NCI-H226 (cell line): ENCODE data around the gene UAP1.

ENCODE experiments used
- DNase-seq: peaks from one replicate; pipeline ENCODE4 v3.0.0-alpha.2; 2015

UAP1 gene

GRCh38 chr1:162561616-162562469 is at the start of gene UAP1:
UAP1 (plus strand) TSS chr1:162561722; CDS start chr1:162566069, 4,347 bp downstream.
- DNase-seq: no peak

GRCh38 chr1:162527314-162527713 is 34.2 kb upstream of the UAP1 start:
- no peak for DNase-seq

DNA sequence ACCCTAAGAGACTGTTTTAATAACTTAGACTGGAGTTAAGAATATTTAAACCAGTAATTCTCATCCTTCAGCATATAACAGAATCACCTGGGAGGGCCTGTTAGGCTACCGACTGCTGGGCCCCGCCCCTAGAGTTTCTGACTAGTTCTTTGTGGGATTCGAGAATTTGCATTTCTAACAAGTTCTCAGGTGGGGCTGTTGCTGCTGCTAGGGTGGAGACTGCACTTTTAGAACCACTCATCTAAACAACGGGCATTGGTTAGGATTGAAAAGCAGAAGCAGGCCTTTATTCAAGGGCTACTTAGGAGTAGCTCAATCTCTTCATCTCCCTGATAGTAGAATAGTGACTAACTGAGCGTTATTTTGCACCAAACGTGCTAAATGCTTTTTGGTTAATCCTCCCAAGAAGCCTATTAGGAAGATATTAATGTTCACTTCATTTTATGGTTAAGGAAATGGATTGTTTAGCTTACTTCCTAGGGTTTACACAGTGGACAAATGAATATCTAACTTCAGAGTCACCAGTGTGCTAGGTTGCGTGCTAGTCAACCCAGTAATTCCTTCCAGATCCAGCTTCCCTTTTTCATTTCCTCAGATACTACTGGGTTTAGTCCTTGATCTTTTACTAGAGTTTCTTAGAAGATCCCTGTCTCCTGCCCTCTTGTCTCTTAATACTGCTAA is 31.1 kb upstream of the UAP1 start:
- DNase-seq: no peak

- DNase-seq: no peak
These were observed 30.6 kb upstream of the UAP1 start for GRCh38 chr1:162530988-162531319.

GRCh38 chr1:162535501-162535900 is 26.0 kb upstream of the UAP1 start:
- DNase-seq: no peak

DNA sequence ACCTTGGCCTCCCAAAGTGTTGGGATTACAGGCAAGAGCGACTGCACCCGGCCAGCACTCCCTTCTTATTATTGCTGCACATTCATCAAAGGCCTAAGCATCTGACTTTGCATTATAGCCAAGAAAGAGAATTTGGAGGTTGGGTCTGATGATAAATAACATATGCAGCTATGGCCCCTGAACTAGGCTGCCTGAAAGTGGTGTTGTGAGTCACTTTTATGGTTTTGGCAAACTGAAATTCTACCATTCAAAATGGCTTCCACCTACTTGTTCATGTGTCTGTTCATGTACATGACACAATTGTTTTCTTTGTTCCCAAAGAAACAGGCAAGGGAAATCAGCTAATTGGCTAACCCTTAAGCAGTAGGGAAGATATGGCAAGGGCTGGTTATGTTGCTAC is 25.0 kb upstream of the UAP1 start:
- DNase-seq: peak; percentile 24

GRCh38 chr1:162537216-162537615 is 24.3 kb upstream of the UAP1 start:
- DNase-seq: no peak

- peak; percentile 95 for DNase-seq
These were observed 22.6 kb upstream of the UAP1 start for GRCh38 chr1:162538815-162539431.

GRCh38 chr1:162541619-162542141 is 19.8 kb upstream of the UAP1 start:
- DNase-seq: peak; percentile 99

GRCh38 chr1:162543228-162543627 is 18.3 kb upstream of the UAP1 start:
- no peak for DNase-seq

GRCh38 chr1:162548170-162548569 is 13.4 kb upstream of the UAP1 start:
- peak; percentile 75 for DNase-seq

- no peak for DNase-seq
These were observed 12.5 kb upstream of the UAP1 start for GRCh38 chr1:162549001-162549400.

GRCh38 chr1:162550925-162551324 is 10.6 kb upstream of the UAP1 start:
- DNase-seq: no peak

- DNase-seq: no peak
These were observed 9.4 kb upstream of the UAP1 start for GRCh38 chr1:162551969-162552683.

DNA sequence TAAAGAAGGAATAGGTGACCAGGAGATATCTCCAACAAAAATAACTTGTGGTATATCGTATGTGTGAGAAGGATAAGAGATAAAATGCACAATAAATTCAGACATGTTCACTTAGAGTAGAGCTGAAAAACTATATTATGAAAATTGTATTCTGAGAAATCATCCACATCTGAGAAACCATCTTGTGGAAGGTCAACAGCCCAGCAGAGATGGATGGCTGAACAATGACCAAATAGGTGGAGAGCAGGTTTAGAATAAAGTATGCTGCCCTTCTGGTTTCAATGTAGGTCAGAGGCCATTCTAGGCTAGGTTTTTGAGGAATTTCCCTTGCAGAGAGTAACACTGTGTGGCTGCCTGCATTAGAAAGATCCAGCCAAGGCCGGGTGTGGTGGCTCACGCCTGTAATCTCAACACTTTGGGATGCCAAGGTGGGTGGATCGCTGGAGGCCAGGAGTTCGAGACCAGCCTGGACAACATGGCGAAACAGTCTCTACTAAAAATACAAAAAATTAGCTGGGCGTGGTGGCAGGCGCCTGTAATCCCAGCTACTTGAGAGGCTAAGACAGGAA is 8.8 kb upstream of the UAP1 start:
- no peak for DNase-seq

GRCh38 chr1:162554258-162554657 is 7.3 kb upstream of the UAP1 start:
- DNase-seq: no peak

DNA sequence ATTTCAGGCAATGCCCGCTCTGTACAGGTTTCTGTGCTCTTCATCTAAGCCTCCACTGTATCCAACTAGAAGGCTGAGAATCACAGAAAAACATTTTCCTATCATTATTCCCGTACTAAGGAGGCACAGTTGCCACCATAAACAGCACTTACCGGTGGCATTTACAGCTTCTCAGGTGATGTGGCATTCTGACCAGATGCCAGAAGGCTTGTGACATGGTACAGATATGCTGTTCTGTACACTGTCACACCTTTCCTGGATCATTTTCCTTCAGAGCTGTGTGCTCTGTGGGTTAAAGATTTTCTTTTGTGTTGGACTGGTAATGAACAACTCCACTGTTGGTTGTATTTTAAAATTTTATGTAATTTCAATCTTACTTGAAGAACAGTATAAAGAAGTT is 4.0 kb upstream of the UAP1 start:
- DNase-seq: no peak

DNA sequence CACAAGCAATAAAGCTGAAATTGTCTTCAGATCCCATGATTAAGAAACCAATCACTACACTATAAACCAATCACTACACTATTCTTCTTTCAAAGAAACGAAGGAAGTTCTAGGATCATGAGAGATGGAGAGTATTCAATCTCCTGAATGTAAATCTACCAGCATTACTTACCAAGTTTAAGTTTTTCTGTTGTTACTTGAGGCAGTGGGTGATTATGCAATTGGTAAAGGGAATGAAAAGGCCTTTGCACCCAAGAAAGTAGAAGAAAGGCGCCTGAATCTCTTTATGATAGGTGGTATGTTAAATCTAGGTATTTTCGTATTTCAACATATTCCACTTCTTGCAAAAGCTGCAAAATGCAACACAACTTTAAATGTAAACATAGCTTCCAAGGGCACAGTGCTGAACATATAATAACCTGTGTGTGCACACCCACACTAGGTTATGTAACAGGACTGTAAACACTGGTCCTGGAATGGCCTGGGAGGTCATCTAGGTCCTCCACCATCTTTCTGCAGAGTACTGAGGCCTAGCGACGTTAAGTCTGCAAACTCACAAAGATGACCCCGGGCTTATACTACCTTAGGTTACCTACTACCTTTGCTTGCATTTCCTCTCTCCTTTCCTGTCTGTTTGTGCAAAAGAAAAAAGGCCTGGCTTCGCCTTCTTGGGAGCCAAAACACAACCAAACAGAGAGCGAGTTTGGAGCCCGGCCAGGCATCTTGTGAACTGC is 1.1 kb upstream of the UAP1 start:
- no peak for DNase-seq

DNA sequence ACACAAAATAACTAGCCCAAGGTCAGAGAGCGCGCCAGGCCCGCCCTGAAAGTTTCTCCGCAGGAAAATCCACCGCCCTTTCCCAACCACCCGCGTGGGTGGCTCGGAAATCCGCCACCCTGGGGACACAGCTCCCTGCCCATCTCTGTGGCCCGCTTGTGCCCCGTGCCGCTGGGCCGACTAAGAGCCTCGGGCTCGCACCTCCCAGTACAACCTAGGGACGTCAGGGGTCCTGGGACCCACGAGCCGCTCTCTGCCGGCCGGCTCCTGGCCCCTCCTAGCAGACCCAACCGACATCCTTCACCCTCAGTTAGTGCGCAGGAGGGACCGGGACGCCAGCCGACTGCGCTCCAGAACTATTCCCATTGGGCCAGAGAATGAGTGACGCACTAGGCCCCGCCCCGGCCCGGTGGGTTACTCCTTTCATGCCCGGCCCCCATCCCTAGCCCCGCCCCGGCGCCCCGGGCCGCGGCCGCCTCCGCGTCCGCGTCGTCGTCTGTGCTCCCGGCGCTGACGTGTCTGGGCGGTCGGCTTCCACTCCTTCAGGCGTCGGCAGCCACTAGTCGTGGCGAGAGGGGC is 396 bp upstream of the UAP1 start:
- peak; percentile 96 for DNase-seq

DNA sequence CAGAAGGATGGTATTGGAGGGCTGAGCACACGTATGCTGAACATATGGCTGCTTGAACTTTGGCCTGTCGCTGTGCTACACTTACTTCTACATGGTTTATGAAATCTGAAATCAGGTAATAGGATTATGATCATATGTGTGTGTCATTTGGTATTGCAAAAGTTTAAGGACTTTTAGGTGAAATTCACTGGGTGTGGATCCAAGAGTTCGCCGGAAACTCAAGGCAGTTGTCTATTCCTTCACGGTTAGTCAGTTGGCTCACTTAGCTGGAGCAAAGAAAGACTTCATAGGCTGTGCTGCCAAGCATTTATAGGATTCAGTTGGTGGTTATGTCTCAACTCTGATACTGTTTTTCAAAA is 927 bp downstream of the UAP1 start:
- peak; percentile 21 for DNase-seq

- DNase-seq: no peak
These were observed 3.3 kb downstream of the UAP1 start for GRCh38 chr1:162564762-162565218.

DNA sequence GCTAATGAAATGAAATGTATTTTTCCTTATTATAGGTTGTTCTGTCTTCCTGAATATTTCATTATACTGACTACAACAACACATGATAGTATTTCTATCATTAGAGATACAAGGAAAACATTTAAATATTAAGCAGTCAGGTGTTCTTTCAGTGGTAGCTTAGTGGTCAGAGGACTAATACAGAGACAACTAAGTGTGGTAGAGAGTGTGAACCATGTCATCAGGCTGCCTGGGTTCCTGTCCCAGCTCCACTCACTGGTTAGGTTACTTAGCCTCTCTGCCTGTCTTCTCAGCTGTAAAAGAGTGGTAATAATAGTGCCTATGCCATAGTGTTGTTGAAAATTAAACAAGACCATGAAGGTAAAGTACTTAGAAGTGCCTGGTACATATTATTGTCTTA is 3.9 kb downstream of the UAP1 start:
- no peak for DNase-seq
